Adipocyte (in vitro differentiated cells): Measurements from ENCODE around the gene ACAP2.

ENCODE experiments used
- DNase-seq: peaks from one replicate; pipeline ENCODE4 v3.0.0-alpha.2; 2015; ENCODE audit warnings: low read depth
- H3K27me3 ChIP-seq: replicated peaks from 2 replicates; pipeline ENCODE4 v1.7.0; 2013; ENCODE audit warnings: mild to moderate bottlenecking, low read length, moderate library complexity; ENCODE audit not compliant: control insufficient read depth, insufficient read depth
- H3K36me3 ChIP-seq: 2 replicates; pipeline ENCODE4 v1.7.0; 2013; ENCODE audit warnings: low read length, mild to moderate bottlenecking, moderate library complexity; ENCODE audit not compliant: control insufficient read depth, insufficient read depth, severe bottlenecking
- H3K4me1 ChIP-seq: 2 replicates; pipeline ENCODE4 v1.7.0; 2013; ENCODE audit warnings: mild to moderate bottlenecking, low read length, moderate library complexity; ENCODE audit not compliant: control insufficient read depth, insufficient read depth
- H3K4me3 ChIP-seq: 2 replicates; pipeline ENCODE4 v1.7.0; 2013; ENCODE audit warnings: mild to moderate bottlenecking, low read length, moderate library complexity
- H3K9ac ChIP-seq: 2 replicates; pipeline ENCODE4 v1.7.0; 2013; ENCODE audit warnings: mild to moderate bottlenecking, low read length, moderate library complexity
- H3K9me3 ChIP-seq: 2 replicates; pipeline ENCODE4 v1.7.0; 2013; ENCODE audit warnings: mild to moderate bottlenecking, low read length, moderate library complexity; ENCODE audit not compliant: control insufficient read depth

The ACAP2 gene

DNA sequence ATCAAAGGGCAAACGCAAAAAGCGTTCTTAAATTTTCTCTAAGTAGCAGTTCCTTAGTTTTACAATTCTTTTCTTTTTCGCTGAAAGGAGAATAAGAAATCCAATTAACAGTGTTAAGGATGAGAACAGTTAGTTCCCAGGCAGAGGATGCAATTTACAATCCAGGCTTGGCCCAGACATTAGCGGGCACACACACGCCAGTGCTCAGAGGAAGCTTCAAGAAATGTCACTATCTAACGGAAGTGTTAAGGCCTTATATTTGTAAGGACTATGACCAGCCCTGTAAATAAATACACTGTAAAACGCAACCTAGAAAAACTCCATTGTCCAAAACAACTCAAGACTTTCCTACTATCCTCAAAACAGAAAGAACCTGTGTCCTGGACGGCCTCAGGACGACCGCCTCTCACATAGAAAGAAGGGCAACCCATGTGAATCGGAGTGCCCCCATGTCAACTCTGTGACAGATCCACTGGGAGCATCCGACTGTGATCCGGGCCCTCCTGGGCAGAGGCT is 1.3 kb downstream of the ACAP2 start:
- peak; percentile 67 for DNase-seq
- H3K4me3 ChIP-seq: peak overlapping the region; percentile 96
- H3K27me3 ChIP-seq: no peaks in the 10 kb centered on the region
- H3K36me3 ChIP-seq: no peaks in the 10 kb centered on the region
- H3K4me1 ChIP-seq: peaks cover 20% of the 10 kb centered on the region
- no peaks in the 10 kb centered on the region for H3K9me3 ChIP-seq
- H3K9ac ChIP-seq: peak overlapping the region; percentile 97

- DNase-seq: peak; percentile 59
- H3K9ac ChIP-seq: peak overlapping the region; percentile 97
- peak overlapping the region; percentile 96 for H3K4me3 ChIP-seq
- no peaks in the 10 kb centered on the region for H3K9me3 ChIP-seq
- H3K4me1 ChIP-seq: peaks cover 20% of the 10 kb centered on the region
- no peaks in the 10 kb centered on the region for H3K36me3 ChIP-seq
- H3K27me3 ChIP-seq: no peaks in the 10 kb centered on the region
Observed at GRCh38 chr3:195441051-195441450, 1.8 kb downstream of the ACAP2 start.

- H3K9ac ChIP-seq: peak overlapping the region; percentile 97
- no peak for DNase-seq
- no peaks in the 10 kb centered on the region for H3K9me3 ChIP-seq
- H3K4me1 ChIP-seq: peaks cover 20% of the 10 kb centered on the region
- peak overlapping the region; percentile 96 for H3K4me3 ChIP-seq
- H3K27me3 ChIP-seq: no peaks in the 10 kb centered on the region
- H3K36me3 ChIP-seq: no peaks in the 10 kb centered on the region
Observed at GRCh38 chr3:195440379-195440778, 2.4 kb downstream of the ACAP2 start.

GRCh38 chr3:195438371-195438770 is 4.4 kb downstream of the ACAP2 start:
- H3K4me1 ChIP-seq: peaks cover 20% of the 10 kb centered on the region
- DNase-seq: no peak
- no peaks in the 10 kb centered on the region for H3K9me3 ChIP-seq
- no peaks in the 10 kb centered on the region for H3K27me3 ChIP-seq
- no peak overlapping the region for H3K9ac ChIP-seq
- no peaks in the 10 kb centered on the region for H3K36me3 ChIP-seq
- H3K4me3 ChIP-seq: no peak overlapping the region

DNA sequence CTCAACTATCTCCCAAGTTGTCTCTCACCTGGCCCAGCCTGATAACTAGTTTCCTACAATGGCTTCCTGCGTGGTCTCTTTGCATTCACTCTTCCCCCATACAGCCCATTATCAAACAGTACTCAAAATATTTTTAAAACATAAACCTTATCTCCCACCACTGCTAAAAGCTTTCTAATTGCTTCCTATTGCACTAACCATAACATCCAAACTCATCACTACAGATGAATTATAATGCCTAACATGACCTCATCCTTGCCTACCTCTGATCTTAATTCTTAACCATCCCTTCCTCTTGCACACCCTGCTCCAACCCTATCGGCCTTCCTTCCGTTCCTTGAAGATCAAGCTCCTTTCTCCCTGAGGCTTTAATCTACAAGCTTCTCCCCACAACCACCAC is 17.0 kb downstream of the ACAP2 start:
- no peak for DNase-seq
- no peak overlapping the region for H3K4me3 ChIP-seq
- no peaks in the 10 kb centered on the region for H3K36me3 ChIP-seq
- no peak overlapping the region for H3K9ac ChIP-seq
- peaks cover 19% of the 10 kb centered on the region for H3K4me1 ChIP-seq
- no peaks in the 10 kb centered on the region for H3K27me3 ChIP-seq
- no peaks in the 10 kb centered on the region for H3K9me3 ChIP-seq

GRCh38 chr3:195423818-195424217 is 19.0 kb downstream of the ACAP2 start:
- no peak overlapping the region for H3K9ac ChIP-seq

GRCh38 chr3:195421400-195421799 is 21.4 kb downstream of the ACAP2 start:
- H3K4me3 ChIP-seq: no peak overlapping the region
- peaks cover 19% of the 10 kb centered on the region for H3K4me1 ChIP-seq
- no peaks in the 10 kb centered on the region for H3K9me3 ChIP-seq
- no peaks in the 10 kb centered on the region for H3K27me3 ChIP-seq
- H3K36me3 ChIP-seq: no peaks in the 10 kb centered on the region
- no peak overlapping the region for H3K9ac ChIP-seq
- peak; percentile 22 for DNase-seq

More at GRCh38 chr3:195423818-195424217, 19.0 kb downstream of the ACAP2 start:
- Histone ChIP-seq H3K36me3 (no peaks in the 10 kb centered on the region), H3K27me3 (no peaks in the 10 kb centered on the region), H3K9me3 (no peaks in the 10 kb centered on the region), H3K4me1 (peaks cover 19% of the 10 kb centered on the region), H3K4me3 (no peak overlapping the region)
- DNase-seq: no peak

DNA sequence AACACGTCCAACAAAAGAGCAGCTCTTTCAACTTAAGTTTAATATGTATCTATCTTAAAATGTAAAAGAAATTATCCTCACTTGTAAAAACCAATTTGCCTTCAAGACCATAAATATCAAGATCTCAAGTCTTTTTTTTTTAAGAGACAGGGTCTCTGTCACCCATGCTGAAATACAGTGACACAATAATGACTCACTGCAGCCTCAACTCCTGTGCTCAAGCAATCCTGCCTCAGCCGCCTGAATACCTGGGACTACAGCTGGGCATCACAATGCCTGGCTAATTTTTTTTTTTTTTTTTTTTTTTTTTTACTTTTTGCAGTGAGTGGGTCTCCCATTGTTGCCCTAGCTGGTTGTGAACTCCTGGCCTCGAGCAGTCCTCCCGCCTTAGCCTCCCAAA is 26.0 kb downstream of the ACAP2 start:
- no peak for DNase-seq
- Histone ChIP-seq H3K4me3 (no peak overlapping the region), H3K9me3 (no peaks in the 10 kb centered on the region), H3K27me3 (no peaks in the 10 kb centered on the region), H3K9ac (no peak overlapping the region), H3K4me1 (peaks cover 6% of the 10 kb centered on the region), H3K36me3 (no peaks in the 10 kb centered on the region)

DNA sequence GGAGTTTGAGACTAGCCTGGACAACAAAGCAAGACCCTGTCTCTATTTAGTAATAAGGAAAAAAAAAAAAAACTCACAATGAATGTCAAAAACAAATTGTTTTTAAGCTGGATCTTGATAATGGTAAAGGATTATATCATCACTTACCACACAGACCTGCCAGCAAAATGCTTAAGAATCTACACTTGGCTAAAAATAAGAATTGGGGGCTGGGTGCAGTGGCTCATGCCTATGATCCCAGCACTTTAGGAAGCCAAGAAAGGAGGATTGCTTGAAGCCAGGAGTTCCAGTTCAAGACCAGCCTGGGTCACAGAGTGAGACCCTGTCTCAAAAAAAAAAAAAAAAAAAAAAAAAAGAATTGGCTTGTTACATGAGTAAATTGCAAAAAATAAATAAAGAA is 31.0 kb downstream of the ACAP2 start:
- Histone ChIP-seq H3K27me3 (no peaks in the 10 kb centered on the region), H3K9ac (no peak overlapping the region), H3K36me3 (no peaks in the 10 kb centered on the region), H3K4me1 (peaks cover 4% of the 10 kb centered on the region), H3K4me3 (no peak overlapping the region), H3K9me3 (no peaks in the 10 kb centered on the region)
- peak; percentile 13 for DNase-seq

DNA sequence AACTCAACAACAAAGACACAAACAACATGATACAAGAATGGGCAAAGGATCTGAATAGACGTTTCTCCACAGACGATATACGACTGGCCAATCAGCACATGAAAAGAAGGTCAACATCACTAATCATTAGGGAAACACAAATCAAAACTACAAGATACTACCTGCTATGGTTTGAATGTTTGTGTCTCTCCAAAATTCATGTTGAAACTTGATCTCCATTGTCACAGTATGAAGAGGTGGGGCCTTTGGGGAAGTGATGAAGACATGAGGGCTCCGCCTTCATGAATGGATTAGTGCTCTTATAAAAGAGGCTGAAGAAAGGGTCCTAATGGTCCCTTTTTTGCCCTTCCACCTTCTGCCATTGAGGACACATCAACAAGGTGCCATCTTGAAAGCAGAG is 32.3 kb downstream of the ACAP2 start:
- H3K27me3 ChIP-seq: no peaks in the 10 kb centered on the region
- H3K36me3 ChIP-seq: no peaks in the 10 kb centered on the region
- no peaks in the 10 kb centered on the region for H3K9me3 ChIP-seq
- H3K9ac ChIP-seq: no peak overlapping the region
- H3K4me1 ChIP-seq: peaks cover 4% of the 10 kb centered on the region
- no peak for DNase-seq
- H3K4me3 ChIP-seq: no peak overlapping the region

- H3K4me3 ChIP-seq: no peak overlapping the region
- H3K9ac ChIP-seq: no peak overlapping the region
- DNase-seq: no peak
- no peaks in the 10 kb centered on the region for H3K9me3 ChIP-seq
- H3K27me3 ChIP-seq: no peaks in the 10 kb centered on the region
- H3K4me1 ChIP-seq: peaks cover 4% of the 10 kb centered on the region
- no peaks in the 10 kb centered on the region for H3K36me3 ChIP-seq
Observed at GRCh38 chr3:195407531-195408409, 35.0 kb downstream of the ACAP2 start.
